Measurements from ENCODE around the gene PITPNC1.
A peak's percentile ranks its signal among the peaks of the same experiment; 100 is the strongest.
"Not testable (repeated sequence)": the region's sequence is repeated elsewhere in the genome, so short reads cannot be mapped to it uniquely, and the experiment has no call there.

PITPNC1 gene

DNA sequence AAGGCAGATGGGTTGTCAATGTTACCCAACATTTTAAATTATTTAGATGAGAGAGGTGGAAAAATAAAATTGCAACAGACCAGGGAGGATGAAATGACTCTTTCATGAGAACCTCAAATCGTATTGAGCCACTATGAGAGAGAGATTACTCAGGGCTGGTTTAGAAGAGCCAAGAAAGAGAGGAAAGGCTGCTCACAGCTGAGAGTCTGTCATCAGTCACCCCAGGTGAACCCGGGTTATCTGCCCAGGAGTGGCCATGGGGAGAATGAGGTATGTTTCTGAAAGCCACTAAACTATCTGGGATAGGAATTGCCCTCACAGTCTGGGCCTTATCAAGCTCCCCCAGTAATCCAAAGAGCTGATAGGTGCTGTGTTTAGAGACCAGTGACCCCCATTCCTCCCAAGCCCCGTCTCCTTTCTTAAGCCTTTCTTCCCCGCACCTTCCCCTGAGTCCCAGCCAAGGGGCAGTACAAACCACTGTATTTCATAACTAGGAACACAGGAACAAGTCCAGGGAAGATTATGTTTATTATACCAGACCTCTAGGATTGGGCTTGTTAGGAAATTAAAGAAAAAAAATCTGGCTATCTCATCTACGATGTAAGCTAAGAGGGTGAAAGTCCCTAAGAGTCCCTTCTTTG lies 181.8 kb downstream of the PITPNC1 start:
- no peak for FAIRE-seq

- no peak for FAIRE-seq
Measured at GRCh38 chr17:67559381-67559966, 182.4 kb downstream of the PITPNC1 start.

GRCh38 chr17:67562005-67562404 lies 184.9 kb downstream of the PITPNC1 start:
- no peak for FAIRE-seq

DNA sequence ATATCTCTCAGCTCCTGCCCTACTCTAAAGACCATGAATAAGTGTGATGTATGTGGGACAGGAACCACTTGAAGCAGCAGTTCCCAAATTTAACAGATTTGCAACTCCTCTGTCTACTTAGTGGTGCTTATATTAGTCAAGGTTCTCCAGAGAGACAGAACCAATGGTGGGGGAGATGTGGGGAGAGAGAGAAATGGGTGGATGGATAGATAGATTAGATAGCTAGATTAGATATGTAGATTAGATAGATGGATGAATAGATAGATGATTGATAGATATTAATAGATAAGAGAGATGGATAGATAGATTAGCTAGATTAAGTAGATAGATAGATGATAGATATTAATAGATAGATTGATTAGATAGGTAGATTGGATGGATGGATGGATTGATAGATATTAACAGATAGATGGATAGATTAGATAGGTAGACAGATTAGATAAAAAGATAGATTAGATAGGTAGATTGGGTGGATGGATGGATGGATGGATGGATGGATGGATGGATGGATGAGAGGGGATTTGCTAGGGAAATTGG lies 186.7 kb downstream of the PITPNC1 start:
- FAIRE-seq = no peak

- no peak for FAIRE-seq
Measured at GRCh38 chr17:67565068-67565467, 188.0 kb downstream of the PITPNC1 start.

- no peak for FAIRE-seq
Measured at GRCh38 chr17:67566656-67567055, 189.6 kb downstream of the PITPNC1 start.

DNA sequence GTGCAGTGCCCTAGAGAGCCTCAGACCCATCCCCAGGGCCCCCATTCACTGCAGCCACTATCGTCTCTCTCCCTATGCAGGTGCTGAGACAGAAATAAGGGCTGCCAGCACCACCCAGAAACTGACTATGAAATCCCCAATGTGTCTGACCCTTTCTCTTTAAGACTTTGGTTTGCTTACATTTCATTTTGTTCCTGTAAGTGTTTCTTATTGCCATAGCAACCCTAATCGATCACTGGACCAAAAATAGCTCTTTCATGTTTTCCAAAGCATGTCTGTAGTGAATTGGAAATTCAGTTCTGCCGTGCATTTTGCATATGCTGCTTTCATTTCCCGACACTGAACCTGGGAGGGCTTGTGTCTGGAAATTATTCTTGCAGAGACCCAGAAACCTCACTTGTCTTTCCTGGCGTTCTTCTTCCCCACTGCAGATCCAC lies 192.0 kb downstream of the PITPNC1 start:
- FAIRE-seq = no peak

- no peak for FAIRE-seq
Measured at GRCh38 chr17:67569873-67570272, 192.8 kb downstream of the PITPNC1 start.

GRCh38 chr17:67570797-67571196 lies 193.7 kb downstream of the PITPNC1 start:
- no peak for FAIRE-seq

GRCh38 chr17:67571478-67571877 lies 194.4 kb downstream of the PITPNC1 start:
- FAIRE-seq = no peak

DNA sequence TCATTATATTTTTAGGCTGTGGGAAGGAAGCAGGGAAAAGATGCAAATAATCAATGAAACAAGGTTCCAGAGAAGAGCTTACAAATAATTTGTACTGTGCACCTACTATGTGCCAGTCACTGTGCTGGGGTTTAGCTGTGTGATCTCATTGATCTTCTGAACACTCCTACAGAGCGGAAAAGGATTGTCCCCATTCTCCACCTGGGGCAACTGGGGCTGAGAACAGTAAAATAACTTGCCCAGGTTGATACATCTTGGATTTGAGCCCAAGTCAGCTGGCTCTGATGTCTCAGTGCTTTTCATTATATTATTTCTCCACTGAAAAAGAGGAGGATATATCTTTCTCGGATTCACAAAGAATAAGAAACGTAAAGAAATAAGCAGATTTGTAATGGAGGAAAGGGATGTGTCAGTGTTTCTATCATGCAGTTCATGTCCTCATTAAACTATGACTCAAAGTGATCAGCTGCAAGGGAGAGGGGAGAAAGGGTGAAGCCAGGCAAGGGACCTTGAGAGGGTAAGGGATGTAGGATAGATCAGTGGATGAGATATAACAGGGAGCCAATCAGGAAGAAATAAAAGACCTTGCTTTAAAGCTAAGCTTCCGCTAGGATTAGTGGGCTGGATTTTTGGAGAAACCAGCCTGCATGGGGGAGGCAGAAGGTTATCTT lies 197.0 kb downstream of the PITPNC1 start:
- FAIRE-seq = no peak

DNA sequence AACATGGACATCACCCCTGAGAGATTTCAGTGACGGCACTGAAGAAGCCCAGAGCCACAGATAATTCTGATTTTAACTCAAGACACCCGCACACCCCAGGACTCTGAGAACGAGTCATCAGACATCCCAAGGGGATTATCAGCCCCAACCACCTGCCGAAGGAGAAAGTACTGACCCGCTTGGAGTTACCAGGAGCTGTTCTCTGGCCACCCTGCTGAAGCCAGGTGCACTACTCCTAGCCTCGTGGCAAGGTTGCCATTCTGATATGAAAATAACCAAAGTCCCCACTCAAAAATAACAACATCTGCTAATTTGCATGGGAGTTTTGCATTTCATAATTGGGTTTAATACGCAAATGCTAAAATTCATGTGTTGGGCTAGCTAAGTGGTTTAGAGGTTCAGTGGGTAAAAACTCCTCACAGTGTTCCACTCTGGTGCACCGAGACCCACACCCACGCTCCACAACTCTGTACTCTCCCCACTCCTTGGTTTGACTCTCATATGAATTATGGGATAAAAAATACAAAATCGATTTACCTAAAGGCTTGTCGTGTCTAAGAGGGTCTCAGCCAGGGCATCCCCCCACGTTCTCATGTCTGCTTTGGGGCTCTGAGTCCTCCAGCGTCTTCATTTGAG lies 197.7 kb downstream of the PITPNC1 start:
- FAIRE-seq = no peak

- FAIRE-seq = no peak
Measured at GRCh38 chr17:67575325-67575724, 198.2 kb downstream of the PITPNC1 start.

DNA sequence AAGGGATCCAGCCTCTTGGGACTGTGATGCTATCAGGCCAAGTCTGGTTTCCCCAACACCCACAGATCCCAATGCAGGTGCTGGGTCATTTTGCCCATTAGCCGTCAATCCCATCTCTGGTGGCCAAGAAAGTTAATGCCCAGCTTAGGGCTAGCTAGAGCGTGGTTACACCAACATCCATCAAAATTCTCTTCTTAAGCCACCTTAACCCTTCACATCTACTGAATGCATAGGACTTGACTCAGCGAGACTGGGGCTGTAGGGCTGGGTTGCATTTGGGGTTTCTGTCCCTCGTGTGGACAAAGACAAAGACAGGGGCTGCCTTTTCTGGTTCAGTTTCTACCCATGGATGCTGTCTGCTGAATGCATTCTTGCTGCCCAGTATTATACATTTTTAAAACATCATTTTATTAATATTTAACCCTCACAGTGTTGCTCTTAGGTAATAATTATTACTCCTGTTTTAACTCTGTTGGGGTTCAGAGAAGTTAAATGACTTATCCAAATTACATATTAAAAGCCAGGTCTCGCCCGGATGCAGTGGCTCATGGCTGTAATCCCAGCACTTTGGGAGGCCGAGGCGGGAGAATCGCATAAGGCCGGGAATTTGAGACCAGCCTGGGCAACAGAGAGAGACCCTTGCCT lies 199.5 kb downstream of the PITPNC1 start:
- FAIRE-seq = no peak

- peak; percentile 3 for FAIRE-seq
Measured at GRCh38 chr17:67577429-67578141, 200.5 kb downstream of the PITPNC1 start.

GRCh38 chr17:67578142-67578457 lies 201.0 kb downstream of the PITPNC1 start:
- FAIRE-seq = no peak

DNA sequence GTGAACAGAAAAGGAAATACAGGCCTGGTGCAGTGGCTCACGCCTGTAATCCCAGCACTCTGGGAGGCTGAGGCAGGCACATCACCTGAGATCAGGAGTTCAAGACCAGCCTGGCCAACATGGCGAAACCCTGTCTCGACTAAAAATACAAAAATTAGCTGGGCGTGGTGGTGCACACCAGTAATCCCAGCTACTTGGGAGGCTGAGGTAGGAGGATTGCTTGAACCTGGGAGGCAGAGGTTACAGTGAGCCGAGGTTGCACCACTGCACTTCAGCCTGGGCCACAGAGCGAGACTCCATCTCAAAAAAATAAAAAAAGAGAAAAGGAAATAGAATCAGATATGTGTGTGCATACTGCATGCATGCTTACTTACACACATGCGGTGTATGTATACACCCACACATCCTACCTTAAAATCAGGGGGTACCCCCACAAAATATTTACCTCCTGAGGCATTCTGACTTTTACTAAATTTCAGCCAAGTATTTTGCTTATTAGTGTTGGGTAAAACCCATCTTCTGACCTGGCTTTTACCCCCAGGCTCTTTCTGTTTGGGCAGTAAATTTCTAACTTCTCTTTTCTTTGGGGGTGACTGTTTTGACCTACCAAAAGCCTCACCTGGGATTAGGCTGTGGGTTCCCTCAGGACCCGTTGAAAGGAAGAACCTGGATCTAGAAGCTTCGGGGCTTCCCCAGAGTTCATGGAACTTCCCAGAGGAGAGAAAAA lies 201.8 kb downstream of the PITPNC1 start:
- not testable (repeated sequence) for FAIRE-seq

GRCh38 chr17:67582673-67583081 lies 205.6 kb downstream of the PITPNC1 start:
- no peak for FAIRE-seq

- no peak for FAIRE-seq
Measured at GRCh38 chr17:67585077-67585602, 208.1 kb downstream of the PITPNC1 start.

DNA sequence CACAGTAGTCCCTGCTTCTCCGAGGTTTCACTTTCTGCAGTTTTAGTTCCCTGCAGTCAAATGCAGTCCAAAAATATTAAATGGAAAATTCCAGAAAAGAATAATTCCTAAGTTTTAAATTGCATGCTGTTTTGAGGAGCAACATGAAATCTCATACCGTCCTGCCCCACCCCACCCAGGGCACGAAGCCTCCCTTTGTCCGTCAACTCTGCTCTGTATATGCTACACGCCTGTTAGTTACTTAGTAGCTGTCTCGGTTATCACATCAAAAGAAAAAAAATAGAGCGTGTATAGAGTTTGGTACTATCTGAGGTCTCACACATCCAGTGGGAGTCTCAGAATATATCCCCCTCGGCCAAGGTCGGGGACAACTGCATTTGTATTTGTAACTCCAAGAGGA lies 211.2 kb downstream of the PITPNC1 start:
- no peak for FAIRE-seq

GRCh38 chr17:67594115-67594880 lies 217.2 kb downstream of the PITPNC1 start:
- no peak for FAIRE-seq

All from TTC549 (cell line).